Measurements from ENCODE around the gene ADCY3. TPM values are rescaled to one million over a fixed set of nuclear protein-coding genes. Genes with fewer than 3 reads are reported as not detected.

Gene ADCY3
- total and polyA plus RNA-seq, 10 of the 15 experiments (the other 5 are each of a cell fraction or from before 2014, with no cell fraction given) = 2.8 to 102 (median 50.4) TPM

GRCh38 chr2:24915796-24916195 lies 4.2 kb downstream of the ADCY3 start:
- intact Hi-C loops (cut with micrococcal nuclease; ENCODE audit: unreplicated experiment) (no loop called here), in situ Hi-C loops (cut with MboI) (no loop called here)
- peaks cover 7% of the 10 kb centered on the region; the same call in 1 of the 2 replicates for H4K20me1 ChIP-seq (ENCODE audit: control insufficient read depth, insufficient read depth)
- BruUV-seq (replicated peaks) = no TSS peak
- ChIA-PET CTCF (no interaction called here), POLR2A (interaction anchor here (0.7 kb wide), 1 partner anchor 239 kb away, joined by 3 read pairs; no protein-coding TSS in a partner anchor), SMC1A (ENCODE audit: uncharacterized antibody, unreplicated experiment) (no interaction called here), RAD21 (ENCODE audit: unreplicated experiment) (no interaction called here)
- no peak overlapping the region for H3K4me3 ChIP-seq
- no peak overlapping the region for H3K9ac ChIP-seq (ENCODE audit: control insufficient read depth, insufficient read depth, low read length)
- H3K9me3 ChIP-seq (replicated peaks; ENCODE audit: control insufficient read depth, insufficient read depth, low read length) = no peaks in the 10 kb centered on the region; the same call in 2 of the 3 replicates
- FAIRE-seq (no peak), ATAC-seq (no peak), DNase-seq (ENCODE audit: low read depth, low spot score) (no peak)
- no peaks in the 10 kb centered on the region for H3K27me3 ChIP-seq (replicated peaks in 1 of 2; ENCODE audit: control insufficient read depth in 2 of 2, insufficient read depth in 2 of 2, low read length in 1 of 2)
- 0 out of 2 replicates have a peak overlapping the region, but pooled peaks have one; percentile 40 for H3K4me2 ChIP-seq (ENCODE audit: control insufficient read depth, insufficient read depth)
- H2AFZ ChIP-seq (ENCODE audit: control insufficient read depth, low read depth, low read length) = no peak overlapping the region
- H3K4me1 ChIP-seq (ENCODE audit: control insufficient read depth, insufficient read depth, low read length) = peaks cover 24% of the 10 kb centered on the region
- H3K79me2 ChIP-seq (ENCODE audit: control insufficient read depth, insufficient read depth, low read length) = peaks cover 47% of the 10 kb centered on the region
- WGBS (ENCODE audit: insufficient coverage, insufficient replicate concordance, low lambda C conversion rate, missing lambda C conversion rate) = 96% methylated on average over 4 of the region's 4 CpGs
- H3K36me3 ChIP-seq (ENCODE audit: control insufficient read depth in 2 of 2, insufficient read depth in 2 of 2, low read length in 1 of 2) = peaks cover 1 to 4% of the 10 kb centered on the region in 2 experiments; a peak in 3 of 4 replicates
- TF ChIP-seq IRF3 (IDR thresholded peaks at IDR 0.05) = no peak
- TF ChIP-seq RUNX3 (IDR thresholded peaks at IDR 0.05; ENCODE audit: low read length) = no peak
- no peak for TF ChIP-seq SREBF2 (IDR thresholded peaks at IDR 0.05; ENCODE audit: low read length)
- no peak for TF ChIP-seq IKZF2 (IDR thresholded peaks at IDR 0.05)
- no peak for TF ChIP-seq SIN3A (IDR thresholded peaks at IDR 0.05; ENCODE audit: low read depth, low read length)
- TF ChIP-seq CREB1 (IDR thresholded peaks at IDR 0.05; ENCODE audit: low read depth) = no peak
- TF ChIP-seq ZBTB11 (CRISPR knock-in tag; IDR thresholded peaks at IDR 0.05) = no peak
- TF ChIP-seq PBX3 (IDR thresholded peaks at IDR 0.05; ENCODE audit: insufficient replicate concordance, low read depth, low read length) = no peak
- no peak for TF ChIP-seq EGR1 (IDR thresholded peaks at IDR 0.05; ENCODE audit: borderline replicate concordance in 1 of 2, low read depth in 2 of 2, low read length in 2 of 2)
- no peak for TF ChIP-seq JUNB (IDR thresholded peaks at IDR 0.05)
- no peak for TF ChIP-seq NR2C2 (IDR thresholded peaks at IDR 0.05; ENCODE audit: borderline replicate concordance, control insufficient read depth, insufficient read length, low read depth)
- no peak for TF ChIP-seq HCFC1 (IDR thresholded peaks at IDR 0.05; ENCODE audit: low read length)
- no peak for TF ChIP-seq SMAD1 (IDR thresholded peaks at IDR 0.05; ENCODE audit: low read depth, partially characterized antibody)
- no peak for TF ChIP-seq USF2 (IDR thresholded peaks at IDR 0.05; ENCODE audit: borderline replicate concordance, low read depth, low read length)
- TF ChIP-seq WRNIP1 (IDR thresholded peaks at IDR 0.05; ENCODE audit: borderline replicate concordance, low read depth, low read length) = no peak
- H3K27ac ChIP-seq (ENCODE audit: control insufficient read depth, insufficient read depth) = no peak overlapping the region
